ENCODE measurements around the gene MYL11. TPM values are rescaled to one million over a fixed set of nuclear protein-coding genes. Genes with fewer than 3 reads are reported as not detected.

The MYL11 gene
- total RNA-seq, 1 donor from 2014 or later, result not detected

GRCh38 chr16:30409125-30410060 lies 34.8 kb downstream of the MYL11 start:
- intact Hi-C loops (cut with micrococcal nuclease), result no loop called here
- peaks cover 15% of the 10 kb centered on the region for H3K36me3 ChIP-seq
- no peaks in the 10 kb centered on the region for H3K27me3 ChIP-seq (ENCODE audit: low read depth)
- H3K9me3 ChIP-seq (replicated peaks), result no peaks in the 10 kb centered on the region
- H3K27ac ChIP-seq (replicated peaks), result peak overlapping the region; percentile 52
- peak overlapping the region; percentile 18 for H3K4me3 ChIP-seq
- TF ChIP-seq CTCF (IDR thresholded peaks at IDR 0.05; ENCODE audit: borderline replicate concordance), result peak; percentile 96
- H3K4me1 ChIP-seq, result peaks cover 37% of the 10 kb centered on the region
- peak; percentile 90 for DNase-seq

GRCh38 chr16:30413112-30413806 lies 38.7 kb downstream of the MYL11 start:
- no peak for TF ChIP-seq CTCF (IDR thresholded peaks at IDR 0.05; ENCODE audit: borderline replicate concordance)
- H3K27ac ChIP-seq (replicated peaks), result peak overlapping the region; percentile 51
- peaks cover 15% of the 10 kb centered on the region for H3K36me3 ChIP-seq
- no peaks in the 10 kb centered on the region for H3K9me3 ChIP-seq (replicated peaks)
- no peak overlapping the region for H3K4me3 ChIP-seq
- no peaks in the 10 kb centered on the region for H3K27me3 ChIP-seq (ENCODE audit: low read depth)
- peaks cover 32% of the 10 kb centered on the region for H3K4me1 ChIP-seq
- DNase-seq, result no peak
- intact Hi-C loops (cut with micrococcal nuclease), result no loop called here

GRCh38 chr16:30414159-30414558 lies 39.6 kb downstream of the MYL11 start:
- intact Hi-C loops (cut with micrococcal nuclease), result no loop called here
- no peak for TF ChIP-seq CTCF (IDR thresholded peaks at IDR 0.05; ENCODE audit: borderline replicate concordance)
- no peak for DNase-seq
- Histone ChIP-seq H3K36me3 (peaks cover 15% of the 10 kb centered on the region), H3K4me3 (no peak overlapping the region), H3K27ac (replicated peaks) (peak overlapping the region; percentile 51), H3K27me3 (ENCODE audit: low read depth) (no peaks in the 10 kb centered on the region), H3K9me3 (replicated peaks) (no peaks in the 10 kb centered on the region), H3K4me1 (peaks cover 26% of the 10 kb centered on the region)

GRCh38 chr16:30416047-30416603 lies 41.5 kb downstream of the MYL11 start:
- Histone ChIP-seq H3K4me1 (peaks cover 15% of the 10 kb centered on the region), H3K9me3 (replicated peaks) (no peaks in the 10 kb centered on the region), H3K4me3 (no peak overlapping the region), H3K36me3 (peaks cover 15% of the 10 kb centered on the region), H3K27ac (replicated peaks) (no peak overlapping the region), H3K27me3 (ENCODE audit: low read depth) (no peaks in the 10 kb centered on the region)
- DNase-seq, result no peak
- no peak for TF ChIP-seq CTCF (IDR thresholded peaks at IDR 0.05; ENCODE audit: borderline replicate concordance)
- intact Hi-C loops (cut with micrococcal nuclease), result no loop called here

GRCh38 chr16:30416624-30417528 lies 42.3 kb downstream of the MYL11 start:
- Histone ChIP-seq H3K27me3 (ENCODE audit: low read depth) (no peaks in the 10 kb centered on the region), H3K4me1 (peaks cover 15% of the 10 kb centered on the region), H3K27ac (replicated peaks) (peak overlapping the region; percentile 92), H3K9me3 (replicated peaks) (no peaks in the 10 kb centered on the region), H3K4me3 (peak overlapping the region; percentile 77), H3K36me3 (peaks cover 15% of the 10 kb centered on the region)
- DNase-seq, result no peak
- intact Hi-C loops (cut with micrococcal nuclease), result no loop called here
- no peak for TF ChIP-seq CTCF (IDR thresholded peaks at IDR 0.05; ENCODE audit: borderline replicate concordance)
